NCI-H524 treated with DMSO at 0.1 percent for 48 hours (cell line): Measurements from ENCODE around the gene CTR9.
A peak's percentile ranks its signal among the peaks of the same experiment; 100 is the strongest.

Experiments used
- DNase-seq: peaks from one replicate; lab custom pipeline; 2025; lab: John Stamatoyannopoulos, UW

The CTR9 gene

GRCh38 chr11:10750838-10751580 lies at the start of gene CTR9:
Gene CTR9, plus strand, starts transcription at chr11:10751246. Its CDS starts 167 bp downstream, at chr11:10751413.
- peak; percentile 85 for DNase-seq

GRCh38 chr11:10701982-10702381 lies 49.1 kb upstream of the CTR9 start:
- no peak for DNase-seq

DNA sequence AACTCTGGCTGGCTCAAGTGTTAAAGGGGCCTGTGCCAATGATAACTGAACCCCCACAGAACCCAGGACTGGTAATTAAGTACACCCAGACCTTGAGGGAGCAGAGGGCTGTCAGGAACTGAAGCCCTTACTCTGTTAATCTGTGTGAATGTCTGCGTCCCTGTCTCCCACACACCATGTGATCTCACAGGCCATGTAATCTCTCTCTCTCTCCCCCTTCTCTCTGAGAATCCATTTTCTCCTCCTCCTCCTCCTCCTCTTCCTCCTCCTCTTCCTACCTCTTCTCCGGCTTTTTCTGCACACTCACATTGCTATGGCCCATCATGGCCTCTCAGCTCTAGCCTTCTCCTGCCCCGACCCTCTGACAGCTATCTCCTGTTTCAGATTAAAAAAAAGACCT lies 42.9 kb upstream of the CTR9 start:
- no peak for DNase-seq

DNA sequence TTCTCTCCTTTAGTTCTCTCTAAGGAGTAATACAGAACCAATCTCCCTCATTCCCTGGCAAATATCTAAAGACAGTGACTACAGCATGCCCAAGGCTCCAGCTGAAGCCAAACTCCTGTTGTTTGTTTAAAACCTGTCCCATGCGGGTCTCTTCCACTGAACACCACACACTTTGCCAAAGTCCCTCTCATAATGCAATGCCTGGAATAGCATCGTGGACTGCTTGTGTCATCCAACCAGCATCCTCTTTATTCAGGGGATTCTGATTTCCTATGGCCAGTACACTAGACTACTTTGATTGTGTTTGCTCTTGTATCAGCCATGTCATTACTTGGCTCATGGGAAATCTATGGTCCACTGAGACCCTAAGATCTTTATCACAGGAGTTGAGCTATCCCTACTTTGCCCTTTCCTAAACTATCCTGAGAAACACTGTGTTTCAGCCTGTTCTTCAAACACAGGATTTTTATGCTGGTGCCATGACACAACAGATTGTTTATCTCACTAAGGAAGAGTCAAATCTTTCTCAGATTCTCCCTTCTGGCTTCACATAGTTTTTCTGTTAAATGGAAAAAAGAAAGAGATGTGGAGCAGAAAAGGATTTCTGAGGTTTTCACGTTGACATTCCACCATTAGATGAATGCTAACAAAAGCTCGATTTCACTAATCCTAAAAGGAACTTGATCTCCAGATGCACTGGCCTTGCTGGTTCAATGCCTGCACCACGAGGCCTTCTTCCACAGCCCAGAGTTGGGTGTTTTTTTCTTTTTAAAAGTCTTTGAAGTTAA lies 41.6 kb upstream of the CTR9 start:
- no peak for DNase-seq

- no peak for DNase-seq
Observed at GRCh38 chr11:10715571-10715970, 35.5 kb upstream of the CTR9 start.

DNA sequence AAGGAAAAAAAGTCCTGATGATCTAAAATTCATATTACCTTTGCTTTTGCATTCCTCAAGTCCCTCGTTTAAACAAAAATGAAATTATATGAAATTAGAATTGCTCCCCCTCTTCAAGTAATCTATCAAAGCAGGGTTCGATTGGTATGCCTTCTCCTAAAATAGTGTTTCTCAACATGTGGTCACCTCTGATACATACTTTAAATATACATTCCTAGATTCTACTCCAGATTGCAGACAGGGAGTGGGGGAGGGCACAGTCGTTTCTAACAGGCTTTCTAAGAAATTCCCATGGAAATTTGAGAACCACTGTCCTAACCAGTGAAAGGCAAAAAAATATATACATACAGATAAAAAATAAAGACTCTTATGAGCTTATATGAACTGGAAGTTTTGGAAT lies 34.9 kb upstream of the CTR9 start:
- no peak for DNase-seq

GRCh38 chr11:10716543-10717259 lies 34.3 kb upstream of the CTR9 start:
- DNase-seq = no peak

GRCh38 chr11:10719616-10720015 lies 31.4 kb upstream of the CTR9 start:
- DNase-seq = no peak

- DNase-seq = no peak
Observed at GRCh38 chr11:10720881-10721376, 30.1 kb upstream of the CTR9 start.

DNA sequence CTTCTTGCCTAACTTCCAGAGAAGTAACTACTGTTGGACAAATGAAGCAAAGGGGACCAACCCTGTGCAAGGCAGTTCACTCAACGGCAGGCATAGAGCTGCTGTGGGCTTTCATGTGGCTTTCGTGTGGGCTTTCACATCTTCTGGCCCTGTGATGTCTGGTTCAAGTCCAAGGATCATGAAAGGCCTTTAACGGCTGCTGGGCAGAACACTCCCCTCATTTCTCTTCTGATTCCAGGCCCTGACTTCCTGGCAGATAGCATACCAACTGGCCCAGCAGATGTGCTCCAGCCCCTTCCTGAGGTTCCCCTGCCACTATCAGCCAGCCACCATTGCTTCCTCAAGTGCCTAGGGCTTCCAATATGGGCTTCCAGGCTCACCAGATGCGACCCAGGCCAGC lies 28.7 kb upstream of the CTR9 start:
- DNase-seq = no peak

- DNase-seq = no peak
Observed at GRCh38 chr11:10725114-10725906, 25.7 kb upstream of the CTR9 start.

DNA sequence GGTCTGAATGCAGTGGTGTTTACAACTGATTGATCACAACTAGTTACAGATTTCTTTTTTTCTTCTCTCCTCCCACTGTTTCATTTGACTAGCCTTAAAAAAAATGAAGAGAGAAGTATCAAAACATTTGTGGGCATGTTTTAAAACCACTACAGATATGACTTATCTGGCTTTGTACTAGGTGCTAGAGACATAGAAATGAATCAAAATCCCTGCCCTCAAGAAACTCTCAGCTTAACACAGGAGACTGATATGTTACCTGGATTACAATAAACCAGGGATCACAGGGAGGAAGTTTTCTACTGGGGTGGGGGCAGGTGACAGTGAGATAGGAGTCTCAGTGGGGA lies 25.2 kb upstream of the CTR9 start:
- DNase-seq = no peak

DNA sequence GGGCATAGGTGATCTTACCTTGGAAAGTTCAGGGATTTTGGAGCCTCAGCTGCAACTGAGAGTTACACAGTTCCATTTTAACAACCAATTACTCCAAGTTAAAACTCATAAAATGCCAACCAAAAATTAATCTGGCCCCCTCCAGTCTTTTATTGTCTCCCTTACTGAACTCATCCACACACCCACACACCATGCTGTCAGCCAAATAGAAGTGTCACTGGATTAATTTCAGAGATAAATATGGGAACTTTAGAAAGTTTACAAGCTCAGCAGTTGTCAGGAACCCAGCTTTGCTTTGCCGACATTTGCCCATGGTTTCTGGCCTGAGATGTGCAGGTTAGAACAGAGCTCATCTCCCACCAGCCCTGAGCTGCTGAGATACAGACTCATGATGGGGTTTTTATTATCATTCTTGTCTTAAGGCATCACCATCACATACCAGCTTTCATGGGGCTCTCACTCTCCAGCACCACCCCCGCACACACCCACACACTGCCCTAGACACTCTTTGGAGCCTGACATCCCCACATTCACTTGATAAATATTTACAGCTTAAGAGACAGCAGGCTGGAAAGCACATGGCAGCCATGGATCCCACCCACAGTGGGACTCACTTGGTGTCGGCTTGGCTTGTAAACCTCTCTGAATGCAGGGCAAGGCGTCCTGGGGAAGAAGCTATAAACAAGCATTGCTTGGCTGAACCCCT lies 23.7 kb upstream of the CTR9 start:
- no peak for DNase-seq

GRCh38 chr11:10728154-10728553 lies 22.9 kb upstream of the CTR9 start:
- DNase-seq = no peak

- peak; percentile 86 for DNase-seq
Observed at GRCh38 chr11:10728789-10729472, 22.1 kb upstream of the CTR9 start.

DNA sequence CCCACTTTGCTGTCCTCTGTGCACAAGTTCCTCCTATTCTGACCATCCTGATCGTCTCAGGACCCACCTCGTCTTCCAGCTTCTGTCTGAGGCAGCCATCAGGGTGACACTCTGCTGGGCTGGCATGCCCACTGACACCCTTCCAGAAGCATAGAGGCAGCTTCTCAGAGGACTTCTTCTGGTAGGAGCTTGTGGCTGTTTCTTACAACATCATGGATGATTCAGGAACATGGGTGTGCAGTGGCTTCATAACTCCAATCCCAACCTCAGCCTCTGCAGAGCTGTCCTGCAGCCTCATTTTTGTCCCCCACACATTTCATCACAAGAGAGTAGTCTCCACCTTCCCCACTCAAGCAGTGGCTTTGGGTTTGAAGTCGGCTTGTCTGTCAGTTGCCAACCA lies 20.9 kb upstream of the CTR9 start:
- DNase-seq = no peak

GRCh38 chr11:10731064-10731680 lies 19.9 kb upstream of the CTR9 start:
- DNase-seq = no peak

DNA sequence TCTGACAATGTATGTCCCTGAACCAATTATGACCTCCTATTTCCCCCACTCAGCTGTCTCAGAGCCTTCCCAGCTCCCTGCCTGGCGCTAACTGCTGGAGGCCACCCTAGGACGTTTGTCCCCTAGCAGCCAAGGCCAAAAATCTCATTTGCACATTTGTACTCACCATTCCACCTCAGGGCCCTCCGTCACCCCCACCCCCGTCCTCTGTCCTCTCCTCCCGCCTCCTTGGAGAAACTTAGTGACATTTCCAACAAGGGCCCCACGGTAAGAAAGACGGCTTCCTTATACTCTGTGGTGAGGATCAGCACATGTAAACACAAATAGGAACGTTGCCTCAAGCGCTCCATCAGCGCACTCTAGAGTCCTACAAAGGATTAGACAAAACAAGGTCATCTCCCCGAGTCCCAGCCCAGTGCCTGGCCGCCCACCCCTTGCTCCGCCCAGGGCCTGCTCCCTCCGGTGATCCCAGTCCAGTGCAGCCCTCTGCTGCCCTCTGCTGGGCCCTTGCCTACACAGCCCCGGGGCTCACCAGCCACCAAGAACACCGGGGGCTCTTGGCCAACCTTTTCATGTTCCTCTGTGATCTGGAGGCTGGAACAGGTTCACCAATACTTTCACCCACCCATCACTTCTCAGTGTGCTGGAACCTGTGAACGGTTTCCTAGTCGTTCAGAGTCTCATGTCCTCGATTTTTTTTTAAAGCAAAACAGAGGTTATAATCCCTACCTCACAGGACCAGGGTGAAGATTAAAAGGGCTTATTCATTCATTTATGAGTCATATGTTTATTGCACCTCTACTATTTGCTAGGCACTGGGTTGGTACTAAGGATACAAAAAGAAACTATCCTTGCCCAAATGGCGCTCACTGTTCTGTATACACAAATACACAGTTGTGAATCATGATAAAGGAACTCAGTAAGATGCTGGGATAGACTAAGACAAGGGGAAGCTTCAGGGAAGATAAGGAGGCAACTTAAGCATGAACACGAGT lies 15.3 kb upstream of the CTR9 start:
- peak; percentile 61 for DNase-seq
